DOHH2 (cell line): ENCODE measurements around the gene ANKS3.

Experiments used
- H3F3A ChIP-seq: fragments of 200-600 bp; sonication (generic), shearing (Covaris generic); 2 replicates; pipeline ENCODE4 v1.6.0; 2016; ENCODE audit warnings: antibody characterized with exemption, mild to moderate bottlenecking; ENCODE audit not compliant: control insufficient read depth, insufficient read depth
- H3K27ac ChIP-seq: fragments of 200-600 bp; sonication (generic); 2 replicates; pipeline ENCODE4 v1.5.1; 2014; ENCODE audit warnings: low read depth, mild to moderate bottlenecking, low read length, moderate library complexity
- H3K27me3 ChIP-seq: fragments of 200-600 bp; sonication (generic); 2 replicates; pipeline ENCODE4 v1.6.1; 2014; ENCODE audit warnings: mild to moderate bottlenecking, low read length, mixed read lengths; ENCODE audit not compliant: control insufficient read depth
- H3K36me3 ChIP-seq: fragments of 200-600 bp; sonication (generic); 2 replicates; pipeline ENCODE4 v1.6.1; 2014; ENCODE audit warnings: mild to moderate bottlenecking, low read length, moderate library complexity, mixed read lengths; ENCODE audit not compliant: control insufficient read depth
- H3K4me1 ChIP-seq: fragments of 200-600 bp; sonication (generic); 2 replicates; pipeline ENCODE4 v1.6.1; 2014; ENCODE audit warnings: mild to moderate bottlenecking, low read length, mixed read lengths; ENCODE audit not compliant: control insufficient read depth
- H3K4me2 ChIP-seq: fragments of 200-600 bp; sonication (generic); 2 replicates; pipeline ENCODE4 v1.6.0; 2014; ENCODE audit warnings: mild to moderate bottlenecking, low read length, moderate library complexity
- H3K4me3 ChIP-seq: fragments of 200-600 bp; sonication (generic); 2 replicates; pipeline ENCODE4 v1.5.1; 2014; ENCODE audit warnings: mild to moderate bottlenecking, low read length, mixed read lengths
- H3K79me2 ChIP-seq: fragments of 200-600 bp; sonication (generic); 2 replicates; pipeline ENCODE4 v1.6.1; 2014; ENCODE audit warnings: mild to moderate bottlenecking, low read length, mixed read lengths; ENCODE audit not compliant: control insufficient read depth
- H3K9me2 ChIP-seq: fragments of 200-600 bp; sonication (generic); replicated peaks from 2 replicates; pipeline ENCODE4 v1.6.1; 2014; ENCODE audit warnings: mild to moderate bottlenecking, low read length, mixed read lengths; ENCODE audit not compliant: control insufficient read depth
- H3K9me3 ChIP-seq: fragments of 200-600 bp; sonication (generic); 2 replicates; pipeline ENCODE4 v1.6.1; 2014; ENCODE audit warnings: antibody characterized with exemption, low read length, mixed read lengths; ENCODE audit not compliant: control insufficient read depth, insufficient read depth
- H4K20me1 ChIP-seq: fragments of 200-600 bp; sonication (generic); 2 replicates; pipeline ENCODE4 v1.6.0; 2014; ENCODE audit warnings: low read depth, mild to moderate bottlenecking, antibody characterized with exemption, low read length, moderate library complexity; ENCODE audit not compliant: control insufficient read depth, insufficient read depth
- CTCF ChIP-seq: fragments of 200-600 bp; sonication (generic); IDR thresholded peaks from one replicate; pipeline ENCODE4 v1.5.1; 2014; ENCODE audit warnings: antibody characterized with exemption, mild to moderate bottlenecking, low read depth, low read length; ENCODE audit not compliant: poor library complexity, severe bottlenecking
- EZH2phosphoT487 ChIP-seq: fragments of 200-600 bp; sonication (generic); IDR thresholded peaks from 2 replicates; pipeline ENCODE4 v1.6.1; 2017; ENCODE audit warnings: borderline replicate concordance, mild to moderate bottlenecking, antibody characterized with exemption, low read length, moderate library complexity, mixed read lengths

The ANKS3 gene

GRCh38 chr16:4697848-4698291, 36.2 kb downstream of the ANKS3 start:
- Histone ChIP-seq H3K4me2 (no peak overlapping the region), H3K79me2 (peaks cover 16% of the 10 kb centered on the region), H3F3A (no peaks in the 10 kb centered on the region), H3K27ac (no peak overlapping the region), H3K9me2 (no peaks in the 10 kb centered on the region), H3K36me3 (peaks cover 38% of the 10 kb centered on the region), H3K4me1 (peaks cover 9% of the 10 kb centered on the region), H3K9me3 (no peaks in the 10 kb centered on the region), H4K20me1 (peaks cover 4% of the 10 kb centered on the region; the same call in 1 of the 2 replicates), H3K4me3 (no peak overlapping the region), H3K27me3 (no peaks in the 10 kb centered on the region)
- TF ChIP-seq EZH2phosphoT487 (no peak), CTCF (no peak)

GRCh38 chr16:4696905-4697847, 36.9 kb downstream of the ANKS3 start:
- peaks cover 4% of the 10 kb centered on the region; the same call in 1 of the 2 replicates for H4K20me1 ChIP-seq
- H3K27me3 ChIP-seq = no peaks in the 10 kb centered on the region
- no peaks in the 10 kb centered on the region for H3F3A ChIP-seq
- H3K9me2 ChIP-seq = no peaks in the 10 kb centered on the region
- no peaks in the 10 kb centered on the region for H3K9me3 ChIP-seq
- no peak overlapping the region for H3K4me3 ChIP-seq
- no peak overlapping the region for H3K4me2 ChIP-seq
- H3K4me1 ChIP-seq = peaks cover 15% of the 10 kb centered on the region
- H3K27ac ChIP-seq = no peak overlapping the region
- H3K79me2 ChIP-seq = peaks cover 16% of the 10 kb centered on the region
- no peak for TF ChIP-seq CTCF
- no peak for TF ChIP-seq EZH2phosphoT487
- H3K36me3 ChIP-seq = peaks cover 38% of the 10 kb centered on the region

DNA sequence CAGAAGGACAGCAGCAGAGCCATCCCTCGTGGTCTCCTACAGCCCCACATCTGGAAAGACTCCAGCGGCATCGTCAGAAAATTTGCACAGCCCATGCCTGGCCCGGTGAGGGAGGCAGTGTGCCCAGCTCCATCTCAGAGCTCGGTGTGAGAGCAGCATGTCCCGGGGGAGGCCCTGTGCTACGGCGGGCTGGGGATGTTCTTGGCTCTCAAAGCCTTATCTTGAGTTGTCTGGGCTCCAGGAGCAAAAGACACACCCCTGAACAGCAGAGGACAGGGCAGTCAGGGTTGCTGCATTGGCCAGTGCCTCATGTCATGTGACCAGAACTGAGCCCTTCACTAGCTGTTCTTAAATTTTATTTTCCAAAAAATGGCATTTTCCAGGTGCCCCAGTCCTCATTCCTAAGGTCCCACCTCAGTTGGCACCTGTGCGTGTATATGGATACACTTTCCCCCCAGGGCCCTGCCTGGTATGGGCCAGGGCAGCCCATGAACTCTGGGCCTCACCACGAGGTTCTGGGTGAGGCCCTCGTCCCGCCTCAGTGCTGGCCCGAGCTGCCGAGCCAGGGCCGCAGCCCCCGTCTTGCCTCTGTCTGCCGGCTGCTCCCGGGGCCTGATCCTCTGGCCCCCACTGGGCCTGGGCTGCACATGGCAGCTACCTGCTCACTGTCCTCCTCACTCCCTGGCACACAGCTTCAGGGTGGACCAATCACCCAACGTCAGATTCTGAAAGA, 37.7 kb downstream of the ANKS3 start:
- Histone ChIP-seq H3K79me2 (peaks cover 16% of the 10 kb centered on the region), H3K4me3 (no peak overlapping the region), H4K20me1 (peaks cover 4% of the 10 kb centered on the region; the same call in 1 of the 2 replicates), H3K9me2 (no peaks in the 10 kb centered on the region), H3K4me1 (peaks cover 15% of the 10 kb centered on the region), H3K27ac (no peak overlapping the region), H3K9me3 (no peaks in the 10 kb centered on the region), H3K36me3 (peaks cover 38% of the 10 kb centered on the region), H3K4me2 (no peak overlapping the region), H3F3A (no peaks in the 10 kb centered on the region), H3K27me3 (no peaks in the 10 kb centered on the region)
- TF ChIP-seq CTCF (no peak), EZH2phosphoT487 (no peak)
